Neural progenitor cell (in vitro differentiated cells): ENCODE measurements around the gene ALDH1L1. TPM values are rescaled to one million over a fixed set of nuclear protein-coding genes. Genes with fewer than 3 reads are reported as not detected.

Experiments
- DNase-seq: peaks from one replicate; pipeline ENCODE4 v3.0.0-alpha.2; 2016; ENCODE audit warnings: low spot score
- H2AFZ ChIP-seq: fragments of 200-600 bp; sonication (generic); replicated peaks from 2 replicates; pipeline ENCODE4 v1.6.1; 2016; ENCODE audit warnings: antibody characterized with exemption
- H3F3A ChIP-seq: fragments of 200-600 bp; sonication (generic); 2 replicates; pipeline ENCODE4 v1.6.1; 2016; ENCODE audit warnings: antibody characterized with exemption, low read depth
- H3K27ac ChIP-seq: fragments of 200-600 bp; sonication (generic); 2 replicates; pipeline ENCODE4 v1.5.1; 2016; ENCODE audit warnings: mild to moderate bottlenecking
- H3K27me3 ChIP-seq: fragments of 200-600 bp; sonication (generic); 2 replicates; pipeline ENCODE4 v1.6.1; 2016; ENCODE audit warnings: mild to moderate bottlenecking, moderate library complexity
- H3K36me3 ChIP-seq: fragments of 200-600 bp; sonication (generic); 2 replicates; pipeline ENCODE4 v1.5.1; 2016
- H3K4me1 ChIP-seq: fragments of 200-600 bp; sonication (generic); 2 replicates; pipeline ENCODE4 v1.6.1; 2016; ENCODE audit warnings: mixed run types
- H3K4me2 ChIP-seq: fragments of 200-600 bp; sonication (generic); 2 replicates; pipeline ENCODE4 v1.6.1; 2016
- H3K4me3 ChIP-seq: fragments of 200-600 bp; sonication (generic); 2 replicates; pipeline ENCODE4 v1.5.1; 2016
- H3K79me2 ChIP-seq: fragments of 200-600 bp; sonication (generic); 2 replicates; pipeline ENCODE4 v1.6.1; 2016; ENCODE audit warnings: low read depth
- H3K9ac ChIP-seq: fragments of 200-600 bp; sonication (generic); 2 replicates; pipeline ENCODE4 v1.6.1; 2016
- H3K9me3 ChIP-seq: fragments of 200-600 bp; sonication (generic); 2 replicates; pipeline ENCODE4 v1.5.1; 2016; ENCODE audit warnings: low read depth
- H4K20me1 ChIP-seq: fragments of 200-600 bp; sonication (generic); 2 replicates; pipeline ENCODE4 v1.6.1; 2016; ENCODE audit warnings: low read depth
- H3K27ac Mint-ChIP-seq: 3 replicates; pipeline ENCODE4 v1.8.0; 2021; ENCODE audit warnings: mixed read lengths
- H3K27me3 Mint-ChIP-seq: 2 replicates; pipeline ENCODE4 v1.8.0; 2022; ENCODE audit warnings: low read depth, mild to moderate bottlenecking, inconsistent platforms, moderate library complexity, mixed read lengths; ENCODE audit not compliant: insufficient read depth
- H3K36me3 Mint-ChIP-seq: 3 replicates; pipeline ENCODE4 v1.8.0; 2021; ENCODE audit warnings: mixed read lengths
- H3K4me1 Mint-ChIP-seq: 3 replicates; pipeline ENCODE4 v1.8.0; 2021; ENCODE audit warnings: mixed read lengths
- H3K4me3 Mint-ChIP-seq: 3 replicates; pipeline ENCODE4 v1.8.0; 2021; ENCODE audit warnings: mild to moderate bottlenecking, moderate library complexity, mixed read lengths
- H3K9me3 Mint-ChIP-seq: 3 replicates; pipeline ENCODE4 v1.8.0; 2020; ENCODE audit warnings: mixed read lengths
- EZH2 ChIP-seq: fragments of 200-600 bp; sonication (generic); IDR thresholded peaks from 2 replicates; pipeline ENCODE4 v1.6.1; 2017; ENCODE audit warnings: antibody characterized with exemption, mild to moderate bottlenecking, moderate library complexity
- EZH2phosphoT487 ChIP-seq: fragments of 200-600 bp; sonication (generic); IDR thresholded peaks from 2 replicates; pipeline ENCODE4 v1.6.1; 2017; ENCODE audit warnings: antibody characterized with exemption
- total RNA-seq: library from RNA; depleted of rRNA; stranded (reverse); fragments of >200 nt; gene quantifications from 2 replicates; pipeline ENCODE4 v1.2.3, GENCODE V29; 2015; ENCODE audit warnings: low replicate concordance
- TF ChIP-seq, protein P1 (sequence below): fragments of 200-600 bp; sonication (generic); IDR thresholded peaks from 2 replicates; pipeline ENCODE4 v1.5.1; 2017; ENCODE audit warnings: antibody characterized with exemption, mild to moderate bottlenecking

Gene ALDH1L1
- total RNA-seq, 1 donor from 2014 or later: 0.60 TPM

- Mint-ChIP-seq H3K9me3 (peaks cover 12% of the 10 kb centered on the region), H3K36me3 (no peaks in the 10 kb centered on the region), H3K27me3 (peaks cover 7% of the 10 kb centered on the region), H3K4me3 (no peak overlapping the region), H3K27ac (peak overlapping the region; percentile 0), H3K4me1 (no peaks in the 10 kb centered on the region)
- Histone ChIP-seq H3K36me3 (no peaks in the 10 kb centered on the region), H3K4me3 (no peak overlapping the region), H3K27ac (no peak overlapping the region), H3F3A (no peaks in the 10 kb centered on the region), H3K4me2 (no peak overlapping the region), H3K79me2 (no peaks in the 10 kb centered on the region), H3K9ac (no peak overlapping the region), H3K9me3 (no peaks in the 10 kb centered on the region), H2AFZ (no peak overlapping the region), H3K27me3 (no peaks in the 10 kb centered on the region), H3K4me1 (no peaks in the 10 kb centered on the region), H4K20me1 (no peaks in the 10 kb centered on the region)
- TF ChIP-seq, protein P1, sequence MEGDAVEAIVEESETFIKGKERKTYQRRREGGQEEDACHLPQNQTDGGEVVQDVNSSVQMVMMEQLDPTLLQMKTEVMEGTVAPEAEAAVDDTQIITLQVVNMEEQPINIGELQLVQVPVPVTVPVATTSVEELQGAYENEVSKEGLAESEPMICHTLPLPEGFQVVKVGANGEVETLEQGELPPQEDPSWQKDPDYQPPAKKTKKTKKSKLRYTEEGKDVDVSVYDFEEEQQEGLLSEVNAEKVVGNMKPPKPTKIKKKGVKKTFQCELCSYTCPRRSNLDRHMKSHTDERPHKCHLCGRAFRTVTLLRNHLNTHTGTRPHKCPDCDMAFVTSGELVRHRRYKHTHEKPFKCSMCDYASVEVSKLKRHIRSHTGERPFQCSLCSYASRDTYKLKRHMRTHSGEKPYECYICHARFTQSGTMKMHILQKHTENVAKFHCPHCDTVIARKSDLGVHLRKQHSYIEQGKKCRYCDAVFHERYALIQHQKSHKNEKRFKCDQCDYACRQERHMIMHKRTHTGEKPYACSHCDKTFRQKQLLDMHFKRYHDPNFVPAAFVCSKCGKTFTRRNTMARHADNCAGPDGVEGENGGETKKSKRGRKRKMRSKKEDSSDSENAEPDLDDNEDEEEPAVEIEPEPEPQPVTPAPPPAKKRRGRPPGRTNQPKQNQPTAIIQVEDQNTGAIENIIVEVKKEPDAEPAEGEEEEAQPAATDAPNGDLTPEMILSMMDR: no peak
- TF ChIP-seq EZH2 (no peak), EZH2phosphoT487 (no peak)
- no peak for DNase-seq
Measured at GRCh38 chr3:126100634-126101301, 79.6 kb downstream of the ALDH1L1 start.

GRCh38 chr3:126100269-126100633 is 80.1 kb downstream of the ALDH1L1 start:
- Histone ChIP-seq H3K9ac (no peak overlapping the region), H3K27me3 (no peaks in the 10 kb centered on the region), H4K20me1 (no peaks in the 10 kb centered on the region), H3K9me3 (no peaks in the 10 kb centered on the region), H3K4me1 (no peaks in the 10 kb centered on the region), H3K36me3 (no peaks in the 10 kb centered on the region), H3K4me3 (no peak overlapping the region), H3K27ac (no peak overlapping the region), H2AFZ (no peak overlapping the region), H3K4me2 (no peak overlapping the region), H3K79me2 (no peaks in the 10 kb centered on the region), H3F3A (no peaks in the 10 kb centered on the region)
- Mint-ChIP-seq H3K4me3 (no peak overlapping the region), H3K4me1 (no peaks in the 10 kb centered on the region), H3K27me3 (peaks cover 6% of the 10 kb centered on the region), H3K9me3 (peaks cover 17% of the 10 kb centered on the region), H3K27ac (no peak overlapping the region), H3K36me3 (no peaks in the 10 kb centered on the region)
- no peak for DNase-seq
- TF ChIP-seq EZH2 (no peak), EZH2phosphoT487 (no peak)
- TF ChIP-seq, protein P1: no peak

GRCh38 chr3:126098391-126098858 is 82.0 kb downstream of the ALDH1L1 start:
- H3K27ac Mint-ChIP-seq: no peak overlapping the region
- H2AFZ ChIP-seq: no peak overlapping the region
- no peaks in the 10 kb centered on the region for H3K9me3 ChIP-seq
- H3K4me3 ChIP-seq: no peak overlapping the region
- no peaks in the 10 kb centered on the region for H3K79me2 ChIP-seq
- H3K36me3 Mint-ChIP-seq: no peaks in the 10 kb centered on the region
- H3K4me3 Mint-ChIP-seq: no peak overlapping the region
- H3K4me2 ChIP-seq: no peak overlapping the region
- no peak for DNase-seq
- H3K4me1 ChIP-seq: no peaks in the 10 kb centered on the region
- no peak overlapping the region for H3K27ac ChIP-seq
- H3K4me1 Mint-ChIP-seq: no peaks in the 10 kb centered on the region
- H3K36me3 ChIP-seq: no peaks in the 10 kb centered on the region
- no peak for TF ChIP-seq EZH2phosphoT487
- TF ChIP-seq, protein P1: no peak
- TF ChIP-seq EZH2: no peak
- H3K27me3 ChIP-seq: no peaks in the 10 kb centered on the region
- H3K9ac ChIP-seq: no peak overlapping the region
- peaks cover 4% of the 10 kb centered on the region for H3K27me3 Mint-ChIP-seq
- no peaks in the 10 kb centered on the region for H3F3A ChIP-seq
- peaks cover 21% of the 10 kb centered on the region for H3K9me3 Mint-ChIP-seq
- no peaks in the 10 kb centered on the region for H4K20me1 ChIP-seq
